OCI-LY7 (cell line): ENCODE measurements around the gene GABRG3. TPM values are rescaled to one million over a fixed set of nuclear protein-coding genes. Genes with fewer than 3 reads are reported as not detected.

ENCODE experiments used
- BruUV-seq: library from RNA; stranded (reverse); fragments of 400-500 nt; replicated peaks from 2 replicates; lab custom pipeline; 2021; lab: Mats Ljungman, UMichigan
- CTCF ChIA-PET: fragments of 300-600 bp; sonication (Branson Sonifier 250); formaldehyde crosslinking; loops from one replicate; lab custom pipeline; 2022; ENCODE audit warnings: antibody characterized with exemption; ENCODE audit not compliant: unreplicated experiment; lab: Charles Lee
- POLR2A ChIA-PET: fragments of 300-600 bp; sonication (Branson Sonifier 250); formaldehyde crosslinking; loops from one replicate; lab custom pipeline; 2022; ENCODE audit warnings: antibody characterized with exemption; lab: Charles Lee
- DNase-seq: peaks from one replicate; pipeline ENCODE4 v3.0.0-alpha.2; 2015; ENCODE audit warnings: low spot score
- H2AFZ ChIP-seq: fragments of 200-600 bp; sonication (generic), shearing (Covaris generic); 2 replicates; pipeline ENCODE4 v1.6.1; 2014; ENCODE audit warnings: mild to moderate bottlenecking, antibody characterized with exemption, low read length, moderate library complexity
- H3K27ac ChIP-seq: fragments of 200-600 bp; sonication (generic); 2 replicates; pipeline ENCODE4 v1.5.1; 2014; ENCODE audit warnings: mixed run types, low read depth, mild to moderate bottlenecking, moderate library complexity, low read length, inconsistent platforms; ENCODE audit not compliant: poor library complexity, severe bottlenecking
- H3K36me3 ChIP-seq: fragments of 200-600 bp; sonication (generic); 2 replicates; pipeline ENCODE4 v1.6.1; 2014; ENCODE audit warnings: mild to moderate bottlenecking, antibody characterized with exemption, low read length, moderate library complexity, mixed read lengths; ENCODE audit not compliant: insufficient read depth
- H3K4me1 ChIP-seq: fragments of 200-600 bp; sonication (generic); 2 replicates; pipeline ENCODE4 v1.5.1; 2014; ENCODE audit warnings: mild to moderate bottlenecking, low read length; ENCODE audit not compliant: insufficient read depth, poor library complexity, severe bottlenecking
- H3K4me2 ChIP-seq: fragments of 200-600 bp; sonication (generic); 2 replicates; pipeline ENCODE4 v1.6.1; 2014; ENCODE audit warnings: mild to moderate bottlenecking, low read length
- H3K4me3 ChIP-seq: fragments of 200-600 bp; sonication (generic); 2 replicates; pipeline ENCODE4 v1.5.1; 2014; ENCODE audit warnings: mild to moderate bottlenecking, low read depth, low read length; ENCODE audit not compliant: poor library complexity, severe bottlenecking
- H3K79me2 ChIP-seq: fragments of 200-600 bp; sonication (generic); 2 replicates; pipeline ENCODE4 v1.6.1; 2016; ENCODE audit warnings: low read depth, mild to moderate bottlenecking, low read length, moderate library complexity, mixed read lengths; ENCODE audit not compliant: insufficient read depth
- H3K9me2 ChIP-seq: fragments of 200-600 bp; sonication (generic); 2 replicates; pipeline ENCODE4 v1.6.1; 2016; ENCODE audit warnings: mild to moderate bottlenecking, low read length, mixed read lengths; ENCODE audit not compliant: insufficient read depth
- H3K9me3 ChIP-seq: fragments of 200-600 bp; sonication (generic); 2 replicates; pipeline ENCODE4 v1.6.1; 2014; ENCODE audit warnings: mild to moderate bottlenecking, mixed run types, low read length, mixed read lengths
- H4K20me1 ChIP-seq: fragments of 200-600 bp; sonication (generic); 2 replicates; pipeline ENCODE4 v1.6.1; 2014; ENCODE audit warnings: mild to moderate bottlenecking, antibody characterized with exemption, low read length, moderate library complexity, mixed read lengths; ENCODE audit not compliant: insufficient read depth
- EZH2phosphoT487 ChIP-seq: fragments of 200-600 bp; sonication (generic); IDR thresholded peaks from 2 replicates; pipeline ENCODE4 v1.6.1; 2018; ENCODE audit warnings: low read depth, borderline replicate concordance, mild to moderate bottlenecking, mixed run types, antibody characterized with exemption, low read length, moderate library complexity, mixed read lengths
- intact Hi-C: fragments of 100-400 bp; cut with micrococcal nuclease; formaldehyde crosslinking; loops from one replicate; pipeline ENCODE4 v1.10.0; 2022; ENCODE audit not compliant: unreplicated experiment
- total RNA-seq, 2 experiments: library from RNA; depleted of rRNA in 1 of 2; stranded (reverse); fragments of >200 nt in 1 of 2; shearing (Covaris generic) in 1 of 2; gene quantifications; 2 replicates each; pipeline ENCODE4 v1.2.3, GENCODE V29; 2014 to 2022
- TF ChIP-seq, protein P1 (sequence below): fragments of 200-600 bp; sonication (generic); conservative IDR thresholded peaks from 2 replicates; pipeline ENCODE4 v1.5.1; 2014; ENCODE audit warnings: mild to moderate bottlenecking, antibody characterized with exemption, low read length, moderate library complexity, mixed read lengths

GABRG3 gene
- total RNA-seq, 2 experiments from 2014 or later = not detected

DNA sequence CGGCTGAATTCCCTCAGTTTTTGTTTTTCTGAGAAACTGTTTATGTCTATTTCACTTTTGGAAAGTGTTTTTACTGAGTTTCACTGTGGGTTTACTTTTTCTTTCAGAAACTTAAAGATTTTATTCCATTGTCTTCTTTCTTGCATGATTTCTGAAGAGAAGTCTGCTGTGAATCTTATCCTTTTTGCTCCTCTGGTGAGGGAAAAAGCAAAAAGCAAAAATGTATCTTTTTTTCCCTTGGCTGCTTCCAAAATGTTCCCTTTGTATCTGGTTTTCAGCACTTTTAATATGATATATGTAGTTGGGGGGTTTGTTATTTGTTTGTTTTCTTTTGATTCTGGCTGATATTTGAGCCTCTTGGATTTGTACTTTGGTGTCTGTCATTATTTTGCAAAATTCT is 538.0 kb downstream of the GABRG3 start:
- BruUV-seq = no TSS peak
- H3K9me3 ChIP-seq = peaks cover 19% of the 10 kb centered on the region; the same call in 1 of the 2 replicates
- no peaks in the 10 kb centered on the region for H4K20me1 ChIP-seq
- no peaks in the 10 kb centered on the region for H3K9me2 ChIP-seq
- intact Hi-C loops = no loop called here
- CTCF ChIA-PET = interaction anchor here (0.5 kb wide), 1 partner anchor 244 kb away, joined by 3 read pairs; no protein-coding TSS in a partner anchor
- no peaks in the 10 kb centered on the region for H3K4me1 ChIP-seq
- H3K27ac ChIP-seq = no peak overlapping the region
- no peaks in the 10 kb centered on the region for H3K36me3 ChIP-seq
- no peak overlapping the region for H3K4me2 ChIP-seq
- no peak overlapping the region for H2AFZ ChIP-seq
- H3K4me3 ChIP-seq = no peak overlapping the region
- no peaks in the 10 kb centered on the region for H3K79me2 ChIP-seq
- no peak for TF ChIP-seq EZH2phosphoT487
- TF ChIP-seq, protein P1, sequence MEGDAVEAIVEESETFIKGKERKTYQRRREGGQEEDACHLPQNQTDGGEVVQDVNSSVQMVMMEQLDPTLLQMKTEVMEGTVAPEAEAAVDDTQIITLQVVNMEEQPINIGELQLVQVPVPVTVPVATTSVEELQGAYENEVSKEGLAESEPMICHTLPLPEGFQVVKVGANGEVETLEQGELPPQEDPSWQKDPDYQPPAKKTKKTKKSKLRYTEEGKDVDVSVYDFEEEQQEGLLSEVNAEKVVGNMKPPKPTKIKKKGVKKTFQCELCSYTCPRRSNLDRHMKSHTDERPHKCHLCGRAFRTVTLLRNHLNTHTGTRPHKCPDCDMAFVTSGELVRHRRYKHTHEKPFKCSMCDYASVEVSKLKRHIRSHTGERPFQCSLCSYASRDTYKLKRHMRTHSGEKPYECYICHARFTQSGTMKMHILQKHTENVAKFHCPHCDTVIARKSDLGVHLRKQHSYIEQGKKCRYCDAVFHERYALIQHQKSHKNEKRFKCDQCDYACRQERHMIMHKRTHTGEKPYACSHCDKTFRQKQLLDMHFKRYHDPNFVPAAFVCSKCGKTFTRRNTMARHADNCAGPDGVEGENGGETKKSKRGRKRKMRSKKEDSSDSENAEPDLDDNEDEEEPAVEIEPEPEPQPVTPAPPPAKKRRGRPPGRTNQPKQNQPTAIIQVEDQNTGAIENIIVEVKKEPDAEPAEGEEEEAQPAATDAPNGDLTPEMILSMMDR = no peak
- DNase-seq = no peak
- POLR2A ChIA-PET = no interaction called here

DNA sequence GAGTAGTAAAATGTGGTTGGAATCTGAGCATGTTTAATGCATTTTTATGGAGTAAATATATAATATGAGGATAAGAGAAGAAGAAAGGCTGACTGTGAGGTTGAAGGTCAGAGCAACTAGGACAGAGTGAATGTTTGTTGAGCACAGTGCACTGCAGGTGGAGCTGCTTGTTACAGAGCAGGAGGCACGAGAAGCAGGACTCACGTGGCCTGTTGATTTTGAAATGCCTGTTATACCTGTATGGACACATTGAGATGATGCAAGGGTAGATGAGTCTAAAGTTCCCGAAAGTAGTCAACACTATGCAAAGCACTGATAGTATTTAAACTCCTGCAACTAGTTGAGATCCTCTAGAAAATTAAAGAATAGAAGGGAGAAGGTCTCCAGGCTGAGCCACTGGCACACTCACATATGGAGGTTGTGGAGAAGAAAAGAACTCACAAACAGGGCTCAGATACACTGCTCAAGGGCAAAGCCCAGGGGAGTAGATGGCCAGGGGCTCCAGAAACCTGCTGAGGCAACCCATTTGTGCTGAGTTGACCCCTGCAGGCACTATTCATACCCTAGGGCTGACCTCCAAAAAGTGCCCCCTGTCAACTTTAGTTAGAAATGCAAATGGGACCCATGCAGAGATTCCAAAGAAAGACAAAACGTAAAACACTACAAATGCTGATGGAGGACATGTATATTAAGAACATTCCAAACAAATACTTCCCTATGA is 541.5 kb downstream of the GABRG3 start:
- no peaks in the 10 kb centered on the region for H3K4me1 ChIP-seq
- DNase-seq = no peak
- no peaks in the 10 kb centered on the region for H3K9me2 ChIP-seq
- no TSS peak for BruUV-seq
- no peak overlapping the region for H3K27ac ChIP-seq
- no peaks in the 10 kb centered on the region for H4K20me1 ChIP-seq
- CTCF ChIA-PET = no interaction called here
- no peaks in the 10 kb centered on the region for H3K36me3 ChIP-seq
- POLR2A ChIA-PET = no interaction called here
- no peak for TF ChIP-seq EZH2phosphoT487
- TF ChIP-seq, protein P1 = no peak
- no peak overlapping the region for H3K4me3 ChIP-seq
- H2AFZ ChIP-seq = no peak overlapping the region
- H3K79me2 ChIP-seq = no peaks in the 10 kb centered on the region
- no peak overlapping the region for H3K4me2 ChIP-seq
- peaks cover 21% of the 10 kb centered on the region; the same call in 1 of the 2 replicates for H3K9me3 ChIP-seq
- intact Hi-C loops = no loop called here

DNA sequence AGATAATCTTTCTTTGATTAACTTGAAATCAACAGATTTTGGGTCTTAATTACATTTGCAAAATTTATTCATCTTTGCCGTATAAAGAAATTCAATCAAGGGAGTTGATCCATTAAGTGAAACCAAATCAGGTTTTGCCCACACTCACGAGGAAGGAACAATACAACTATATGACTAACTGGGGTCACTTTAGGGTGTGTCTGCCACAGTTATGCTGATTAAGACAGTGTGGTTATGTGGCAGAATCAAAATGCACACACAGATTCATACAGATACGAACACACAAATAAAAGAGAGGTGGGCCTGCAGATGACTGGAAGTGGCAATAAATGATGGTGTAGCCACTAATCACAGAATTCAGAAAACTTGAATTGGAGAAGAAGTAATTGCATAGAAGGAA is 543.5 kb downstream of the GABRG3 start:
- H3K36me3 ChIP-seq = no peaks in the 10 kb centered on the region
- no peaks in the 10 kb centered on the region for H4K20me1 ChIP-seq
- H3K27ac ChIP-seq = no peak overlapping the region
- no peak overlapping the region for H2AFZ ChIP-seq
- peaks cover 18% of the 10 kb centered on the region; the same call in 1 of the 2 replicates for H3K9me3 ChIP-seq
- no peaks in the 10 kb centered on the region for H3K79me2 ChIP-seq
- H3K4me1 ChIP-seq = no peaks in the 10 kb centered on the region
- intact Hi-C loops = no loop called here
- TF ChIP-seq EZH2phosphoT487 = no peak
- TF ChIP-seq, protein P1 = no peak
- no peak overlapping the region for H3K4me2 ChIP-seq
- ChIA-PET POLR2A (no interaction called here), CTCF (no interaction called here)
- no peak overlapping the region for H3K4me3 ChIP-seq
- BruUV-seq = no TSS peak
- no peaks in the 10 kb centered on the region for H3K9me2 ChIP-seq
- DNase-seq = no peak
